Uterus (tissue), 2 donors: ENCODE measurements around the gene CSHL1.

Experiments
- POLR2A ChIP-seq, 2 donors: fragments of 450-650 bp; IDR thresholded peaks; one replicate each; pipeline ENCODE4 v1.6.1; 2016; ENCODE audit warnings: antibody characterized with exemption in 2 of 2, mild to moderate bottlenecking in 1 of 2, moderate library complexity in 1 of 2
- TF ChIP-seq, protein P1 (sequence below), 4 experiments: fragments of 200-600 bp in 2 of 4; fragments of 450-650 bp in 2 of 4; sonication (generic) in 2 of 4; IDR thresholded peaks; one replicate each; pipeline ENCODE4 v1.5.1; 2016 to 2019; ENCODE audit warnings: antibody characterized with exemption in 4 of 4, mild to moderate bottlenecking in 2 of 4, moderate library complexity in 1 of 4

DNA sequence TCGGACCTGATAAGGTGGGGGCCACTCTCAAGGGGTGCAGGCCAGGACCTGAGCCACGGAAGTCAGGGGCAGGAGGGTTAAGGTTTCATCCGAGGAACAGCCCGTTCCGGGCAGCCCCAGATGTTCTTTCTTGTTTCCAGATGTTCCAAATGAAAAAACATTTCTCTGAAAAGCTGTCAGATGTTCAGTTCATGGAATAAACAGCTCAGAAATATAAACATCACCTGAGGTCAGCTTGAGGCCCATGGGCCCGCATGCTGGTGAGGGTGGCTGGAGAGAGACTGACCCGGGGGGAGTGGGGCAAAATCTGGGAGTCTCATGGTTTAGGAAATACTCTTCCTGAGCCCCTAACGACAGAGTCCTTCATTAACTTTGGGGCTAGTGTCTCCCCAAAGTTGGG is 22.5 kb upstream of the CSHL1 start:
- TF ChIP-seq, protein P1, sequence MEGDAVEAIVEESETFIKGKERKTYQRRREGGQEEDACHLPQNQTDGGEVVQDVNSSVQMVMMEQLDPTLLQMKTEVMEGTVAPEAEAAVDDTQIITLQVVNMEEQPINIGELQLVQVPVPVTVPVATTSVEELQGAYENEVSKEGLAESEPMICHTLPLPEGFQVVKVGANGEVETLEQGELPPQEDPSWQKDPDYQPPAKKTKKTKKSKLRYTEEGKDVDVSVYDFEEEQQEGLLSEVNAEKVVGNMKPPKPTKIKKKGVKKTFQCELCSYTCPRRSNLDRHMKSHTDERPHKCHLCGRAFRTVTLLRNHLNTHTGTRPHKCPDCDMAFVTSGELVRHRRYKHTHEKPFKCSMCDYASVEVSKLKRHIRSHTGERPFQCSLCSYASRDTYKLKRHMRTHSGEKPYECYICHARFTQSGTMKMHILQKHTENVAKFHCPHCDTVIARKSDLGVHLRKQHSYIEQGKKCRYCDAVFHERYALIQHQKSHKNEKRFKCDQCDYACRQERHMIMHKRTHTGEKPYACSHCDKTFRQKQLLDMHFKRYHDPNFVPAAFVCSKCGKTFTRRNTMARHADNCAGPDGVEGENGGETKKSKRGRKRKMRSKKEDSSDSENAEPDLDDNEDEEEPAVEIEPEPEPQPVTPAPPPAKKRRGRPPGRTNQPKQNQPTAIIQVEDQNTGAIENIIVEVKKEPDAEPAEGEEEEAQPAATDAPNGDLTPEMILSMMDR (IDR thresholded peaks at IDR 0.05) = no peak
- TF ChIP-seq POLR2A (IDR thresholded peaks at IDR 0.05) = no peak
